IPS DF 4.7 (cell line): Measurements from ENCODE around the gene CFH.
A peak's percentile ranks its signal among the peaks of the same experiment; 100 is the strongest.
"Not testable (repeated sequence)": the region's sequence is repeated elsewhere in the genome, so short reads cannot be mapped to it uniquely, and the experiment has no call there.

Experiments used
- DNase-seq: peaks from one replicate; pipeline ENCODE4 v3.0.0-alpha.2; 2013; ENCODE audit warnings: low spot score; ENCODE audit errors: extremely low read depth

CFH gene

DNA sequence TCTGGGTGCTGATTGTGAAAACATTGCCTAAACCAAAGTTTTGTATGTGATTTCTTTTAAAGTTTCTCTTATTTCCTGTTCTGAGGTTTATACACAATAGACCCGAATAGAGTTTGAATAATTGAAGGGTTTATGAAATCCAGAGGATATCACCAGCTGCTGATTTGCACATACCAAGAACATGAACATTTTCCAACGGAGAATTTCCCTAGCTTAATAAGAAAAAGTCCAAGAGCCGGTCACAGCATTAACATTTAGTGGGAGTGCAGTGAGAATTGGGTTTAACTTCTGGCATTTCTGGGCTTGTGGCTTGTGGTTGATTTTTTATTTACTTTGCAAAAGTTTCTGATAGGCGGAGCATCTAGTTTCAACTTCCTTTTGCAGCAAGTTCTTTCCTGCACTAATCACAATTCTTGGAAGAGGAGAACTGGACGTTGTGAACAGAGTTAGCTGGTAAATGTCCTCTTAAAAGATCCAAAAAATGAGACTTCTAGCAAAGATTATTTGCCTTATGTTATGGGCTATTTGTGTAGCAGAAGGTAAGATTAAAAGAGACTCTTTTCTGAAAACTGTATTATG, at the start of gene CFH:
Gene CFH (plus strand): TSS at position 407 of the 579 bp plus-strand sequence. CDS start 75 bp downstream, at position 482.
- no peak for DNase-seq

DNA sequence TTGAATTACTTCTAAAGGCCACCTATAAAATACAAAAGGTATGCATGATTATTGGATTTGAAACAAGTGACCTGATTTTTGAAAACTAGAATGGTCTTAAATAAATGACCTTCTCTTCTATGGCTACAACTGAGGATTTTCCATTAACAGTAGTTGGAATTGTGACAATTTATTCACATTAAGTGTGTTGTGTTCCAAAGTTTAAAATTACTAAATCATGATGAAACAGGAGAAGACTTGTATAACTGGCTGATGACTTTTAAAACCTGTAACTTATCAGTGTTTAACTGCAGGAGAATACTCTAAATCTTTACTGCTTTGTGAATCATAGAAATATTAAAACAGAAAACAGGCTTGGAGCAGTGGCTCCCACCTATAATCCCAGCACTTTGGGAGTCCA, 48.2 kb upstream of the CFH start:
- no peak for DNase-seq

DNA sequence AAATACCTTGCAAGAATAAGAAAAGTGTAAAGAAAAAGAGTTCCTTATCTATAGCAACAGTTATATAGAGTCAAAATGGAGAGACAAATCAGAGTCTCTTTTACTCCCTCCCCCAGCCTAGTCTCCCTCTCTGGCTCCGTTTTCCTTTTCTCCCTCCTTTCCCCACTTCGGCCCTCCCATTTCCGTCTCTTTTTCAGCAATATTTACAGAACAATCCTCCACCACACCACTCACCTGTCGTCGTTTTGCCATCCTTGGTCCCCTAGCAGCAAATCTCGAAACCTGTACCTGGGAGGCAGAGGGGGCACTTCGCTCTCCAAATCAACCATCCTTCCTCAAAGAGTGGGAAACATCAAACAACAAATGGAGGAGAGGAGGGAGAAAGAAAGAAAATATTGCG, 43.9 kb upstream of the CFH start:
- no peak for DNase-seq

DNA sequence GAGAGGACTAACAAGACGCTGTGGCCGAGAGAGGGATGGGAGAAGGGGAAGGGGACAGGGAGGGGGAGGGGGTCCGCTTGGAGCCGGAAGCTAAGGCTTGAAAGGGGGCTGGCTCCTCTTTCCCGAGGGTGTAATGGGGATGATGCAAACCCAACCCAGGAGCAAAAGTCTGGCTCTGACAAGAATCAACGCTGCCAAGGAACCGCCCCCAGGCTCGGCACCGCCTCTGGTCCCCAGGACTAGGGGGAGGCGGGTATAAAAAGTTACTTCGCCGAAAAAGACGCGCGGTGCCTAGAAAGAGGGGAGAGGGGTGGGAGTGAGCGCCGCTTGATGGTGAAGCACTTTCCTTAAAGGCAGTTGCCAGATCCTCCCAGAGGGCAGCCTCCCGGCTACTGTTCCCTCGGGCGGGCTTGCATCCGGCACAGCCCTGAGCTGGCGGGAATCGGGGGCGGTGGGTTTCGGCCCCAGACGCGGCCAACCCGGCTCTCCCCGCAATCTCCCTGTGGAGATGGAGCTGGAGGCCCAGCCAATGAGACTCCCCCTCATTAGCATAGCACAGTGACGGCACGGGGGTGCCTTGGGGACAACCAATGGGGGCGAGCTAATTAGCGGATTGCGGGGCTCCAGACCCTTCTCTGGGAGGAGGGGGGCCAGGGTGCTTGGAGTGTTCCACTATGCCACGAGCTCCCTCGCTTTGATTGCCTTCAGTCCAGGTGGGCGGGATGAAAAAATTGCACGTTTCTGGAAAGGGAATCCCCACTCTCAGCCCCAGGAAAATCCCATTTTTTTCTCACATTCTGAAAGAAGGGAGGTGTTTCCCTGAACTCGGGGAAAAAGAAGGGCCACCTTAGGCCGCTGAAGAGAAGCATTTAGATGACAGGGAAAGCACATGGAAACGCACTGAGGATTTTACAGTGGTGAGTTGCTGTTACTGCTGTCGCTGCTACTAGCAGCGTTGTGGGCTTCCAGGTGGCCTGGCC, 43.2 kb upstream of the CFH start, which contains the start of gene KCNT2:
Gene KCNT2 (minus strand): TSS at position 51 of the 980 bp plus-strand sequence. CDS start 131 bp downstream, outside the sequence.
- DNase-seq = peak; percentile 93

DNA sequence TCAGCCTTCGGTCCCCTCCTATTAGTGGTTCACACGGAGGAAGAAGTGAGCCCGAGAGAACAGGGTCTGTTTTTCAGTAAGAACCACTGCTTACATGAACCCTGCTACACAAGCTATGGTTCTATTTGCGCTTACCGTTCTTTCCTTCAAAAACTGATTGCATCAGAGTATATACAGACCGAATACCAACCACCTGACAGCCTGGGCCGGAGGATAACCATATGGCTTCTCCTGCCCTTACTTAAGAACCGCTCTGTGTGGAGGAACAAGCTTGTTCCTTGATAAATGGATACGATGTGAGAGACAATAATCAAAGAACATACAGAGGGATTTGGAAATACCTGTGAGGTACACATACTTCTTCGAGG, 42.5 kb upstream of the CFH start:
- no peak for DNase-seq

DNA sequence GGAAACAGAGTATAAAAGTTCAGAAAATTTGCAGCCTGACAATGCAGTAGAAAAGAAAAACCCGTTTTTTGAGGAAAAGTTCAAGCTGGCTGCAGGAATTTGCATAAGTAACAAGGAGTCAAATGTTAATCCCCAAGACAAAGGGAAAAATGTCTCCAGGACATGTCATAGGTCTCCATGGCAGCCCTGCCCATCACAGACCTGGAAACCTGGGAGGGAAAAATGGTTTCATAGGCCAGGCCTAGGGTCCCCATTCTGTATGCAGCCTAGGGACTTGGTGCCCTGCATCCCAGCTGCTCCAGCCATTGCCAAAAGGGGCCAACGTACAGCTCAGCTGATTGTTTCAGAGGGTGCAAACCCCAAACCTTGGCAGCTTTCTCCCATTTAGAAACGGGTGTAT, 40.0 kb upstream of the CFH start:
- DNase-seq = peak; percentile 19

DNA sequence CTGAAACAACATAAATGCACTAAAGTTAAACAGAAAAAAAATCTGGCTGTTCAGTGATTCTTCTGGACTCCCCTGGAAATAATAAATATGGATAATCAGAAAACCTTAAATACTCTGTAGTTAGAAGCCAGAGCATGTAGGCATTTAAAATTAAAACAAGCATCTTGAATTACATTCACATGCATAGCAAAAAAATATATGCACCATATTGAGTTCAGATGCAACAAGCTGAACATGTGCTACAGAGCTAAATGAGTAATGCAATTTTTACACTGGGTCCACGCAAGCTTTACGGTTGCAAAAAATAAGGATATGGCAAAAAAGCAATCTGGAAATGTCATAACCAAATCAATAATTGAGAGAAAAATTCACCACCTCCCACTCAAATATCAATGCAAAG, 32.1 kb upstream of the CFH start:
- no peak for DNase-seq

DNA sequence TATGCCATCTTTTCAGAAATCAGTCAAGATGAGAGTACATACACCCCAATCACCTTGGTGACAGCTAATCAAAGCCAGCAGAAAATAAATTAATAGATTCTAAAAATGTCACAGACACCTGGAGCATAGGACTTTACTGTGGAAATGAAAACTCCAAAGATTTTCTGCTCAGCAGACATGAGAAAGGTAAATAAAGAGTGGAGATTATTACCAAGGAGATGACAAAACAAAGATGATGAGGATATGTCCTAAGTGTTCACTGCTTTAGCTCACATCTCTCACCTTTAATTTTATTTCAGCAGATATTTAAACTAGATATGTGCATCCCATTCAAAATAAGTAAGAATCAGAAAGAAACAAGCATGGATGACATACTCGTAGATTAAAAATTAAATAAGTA, 28.8 kb upstream of the CFH start:
- no peak for DNase-seq

DNA sequence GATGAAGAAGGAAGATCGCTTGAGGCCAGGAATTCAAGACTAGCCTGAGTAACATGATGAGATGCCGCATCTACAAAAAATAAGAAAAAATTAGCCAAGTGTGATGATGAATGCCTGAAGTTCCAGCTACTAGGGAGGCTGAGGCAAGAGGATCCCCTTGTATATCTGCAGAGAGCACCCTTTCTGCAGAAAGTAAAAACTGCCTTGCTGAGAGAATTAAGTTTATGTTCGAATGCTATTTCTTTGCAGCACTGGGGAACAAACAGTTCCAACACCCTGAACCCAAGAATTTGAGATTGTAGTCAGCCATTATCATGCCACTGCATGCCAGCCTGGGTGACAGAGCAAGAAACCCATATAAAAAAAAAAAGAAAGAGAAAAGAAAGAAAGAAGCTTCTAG, 23.0 kb upstream of the CFH start:
- DNase-seq = no peak

DNA sequence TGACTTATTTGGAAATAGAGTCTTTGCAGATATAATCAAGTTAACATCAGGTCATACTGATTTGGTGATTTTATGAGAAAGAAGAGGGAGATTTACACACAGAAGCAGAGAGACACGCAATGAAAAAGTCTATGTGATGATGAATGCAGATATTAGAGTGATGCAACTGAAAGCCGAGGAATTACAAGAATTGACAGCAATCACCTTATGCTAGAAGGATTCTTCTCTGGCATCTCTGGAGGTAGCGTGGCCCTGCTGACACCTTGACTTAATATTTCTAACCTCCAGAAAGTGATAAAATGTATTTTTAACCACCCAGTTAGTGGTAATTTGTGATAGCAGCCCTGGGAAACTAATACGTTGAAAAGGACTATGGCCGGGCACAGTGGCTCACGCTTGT, 14.2 kb upstream of the CFH start:
- no peak for DNase-seq

DNA sequence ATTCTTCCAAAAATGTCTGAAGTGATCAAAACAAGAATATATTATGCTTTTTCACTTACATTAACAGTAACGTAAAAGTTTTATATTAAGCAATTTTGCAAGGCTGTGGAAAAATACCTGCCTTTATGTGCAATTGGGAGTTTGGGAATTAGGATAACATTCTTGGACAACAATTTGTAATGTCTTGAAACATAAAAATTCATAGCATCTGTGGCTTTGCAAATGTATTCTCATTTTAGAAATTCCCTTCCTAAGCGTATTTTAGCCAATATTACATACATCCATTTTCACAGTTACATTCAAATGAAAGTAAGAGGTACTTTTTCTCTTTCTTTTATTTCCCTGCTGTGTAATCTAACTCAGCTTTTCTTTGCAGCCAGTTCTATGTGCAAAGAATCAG, 13.4 kb upstream of the CFH start:
- DNase-seq = no peak

DNA sequence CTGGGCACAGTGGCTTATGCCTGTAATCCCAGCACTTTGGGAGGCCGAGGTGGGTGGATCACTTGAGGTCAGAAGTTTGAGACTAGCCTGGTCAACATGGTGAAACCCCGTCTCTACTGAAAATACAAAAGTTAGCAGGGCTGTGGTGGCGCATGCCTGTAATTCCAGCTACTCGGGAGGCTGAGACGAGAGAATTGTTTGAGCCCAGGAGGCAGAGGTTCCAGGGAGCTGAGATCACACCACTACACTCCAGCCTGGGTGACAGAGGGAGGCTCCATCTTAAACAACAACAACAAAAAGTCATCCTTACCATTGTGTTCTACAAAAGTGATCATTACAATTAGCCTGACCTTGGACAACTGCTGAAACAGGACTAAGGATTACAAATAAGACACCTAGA, 12.6 kb upstream of the CFH start:
- not testable (repeated sequence) for DNase-seq

DNA sequence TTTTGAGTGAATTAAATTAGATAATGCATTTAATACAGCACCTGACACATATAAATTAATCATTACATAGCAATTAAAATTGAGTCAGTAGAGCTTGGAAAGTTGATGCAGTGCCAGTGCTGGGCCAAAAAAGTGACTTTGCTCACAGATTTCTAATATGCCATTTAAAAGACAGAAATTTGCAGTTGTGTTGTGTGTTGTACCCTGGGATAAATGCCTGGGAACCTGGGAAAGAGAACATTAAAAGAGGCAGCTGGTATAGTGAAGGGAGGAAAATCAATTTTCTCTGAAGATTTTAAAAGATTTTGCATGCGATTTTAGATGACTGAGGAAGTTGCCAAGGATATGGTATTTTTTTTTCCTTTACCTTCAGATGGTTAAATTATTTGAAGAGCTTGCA, 10.9 kb upstream of the CFH start:
- no peak for DNase-seq

DNA sequence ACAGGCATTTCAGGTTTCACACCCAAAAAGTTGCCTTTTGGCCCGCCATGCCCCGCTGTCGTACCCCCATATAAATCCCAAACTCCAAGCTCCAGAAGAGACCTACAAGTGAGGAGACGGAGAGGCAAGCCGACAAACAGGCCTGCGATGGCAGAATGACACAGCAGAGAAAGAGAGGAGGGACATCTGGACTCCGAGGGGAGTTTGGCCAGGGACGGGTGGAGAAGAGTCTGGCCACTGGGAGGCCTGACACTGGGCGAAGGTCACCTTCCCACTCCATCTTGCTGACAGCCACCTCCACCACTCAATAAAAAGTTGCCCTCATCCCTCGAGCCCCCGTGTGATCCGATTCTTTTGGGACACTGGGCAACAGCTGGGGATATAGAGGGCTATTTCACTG, 1.9 kb upstream of the CFH start:
- DNase-seq = no peak

DNA sequence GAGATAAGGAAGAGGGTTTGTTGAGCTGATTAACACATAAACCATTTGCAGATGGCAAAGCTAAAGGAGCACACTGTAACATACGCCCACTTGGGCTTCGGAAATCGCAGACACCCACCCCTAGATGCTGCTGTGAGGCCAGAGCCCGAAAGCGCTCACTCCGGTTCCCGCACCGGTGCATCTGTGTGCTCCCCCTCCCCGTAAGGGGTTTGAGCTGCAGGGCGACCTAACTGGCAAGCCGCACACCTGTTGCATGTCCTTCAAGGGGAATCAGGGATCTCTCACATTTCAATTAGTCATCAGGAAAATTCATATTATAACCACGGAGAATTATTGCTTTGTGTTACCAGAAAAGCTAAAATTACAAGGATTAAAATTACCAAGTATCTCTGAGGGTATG, 1.4 kb upstream of the CFH start:
- no peak for DNase-seq

DNA sequence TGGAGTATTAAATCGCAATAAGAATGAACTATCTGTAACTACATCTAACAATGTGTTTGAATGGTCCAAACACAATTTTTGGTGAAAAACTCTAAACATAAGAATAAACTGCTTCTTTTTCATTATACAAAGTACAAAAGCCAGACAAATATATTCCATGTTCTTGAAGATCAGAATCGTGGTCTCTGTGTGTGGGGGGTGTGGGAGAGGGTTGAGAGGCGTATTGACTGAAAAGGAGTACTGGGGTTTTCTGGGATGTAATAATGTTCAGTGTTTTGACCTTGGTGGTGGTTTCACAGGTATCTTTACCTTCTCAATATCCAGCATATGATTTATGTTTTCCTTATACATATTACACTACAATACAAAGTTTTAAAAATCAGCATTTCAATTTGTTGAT, 764 bp upstream of the CFH start:
- no peak for DNase-seq

DNA sequence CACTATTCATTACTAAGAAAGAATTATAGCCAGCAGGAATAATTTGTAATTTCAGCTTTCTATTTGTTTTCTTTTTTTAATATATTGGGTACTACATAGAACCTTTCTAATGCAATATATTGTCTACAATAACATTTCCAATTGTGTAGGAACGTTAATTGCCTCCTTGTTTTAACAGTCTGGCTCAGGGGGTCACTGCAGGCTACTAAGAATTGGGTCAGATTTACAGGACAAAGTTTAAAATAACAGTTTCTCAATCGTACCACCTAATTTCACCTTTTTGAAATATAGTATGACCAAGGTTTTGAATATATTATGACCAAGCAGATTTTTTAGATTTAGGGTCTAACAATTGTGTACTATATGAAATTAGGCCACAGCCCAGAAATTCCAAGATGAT, 2.4 kb downstream of the CFH start:
- no peak for DNase-seq

DNA sequence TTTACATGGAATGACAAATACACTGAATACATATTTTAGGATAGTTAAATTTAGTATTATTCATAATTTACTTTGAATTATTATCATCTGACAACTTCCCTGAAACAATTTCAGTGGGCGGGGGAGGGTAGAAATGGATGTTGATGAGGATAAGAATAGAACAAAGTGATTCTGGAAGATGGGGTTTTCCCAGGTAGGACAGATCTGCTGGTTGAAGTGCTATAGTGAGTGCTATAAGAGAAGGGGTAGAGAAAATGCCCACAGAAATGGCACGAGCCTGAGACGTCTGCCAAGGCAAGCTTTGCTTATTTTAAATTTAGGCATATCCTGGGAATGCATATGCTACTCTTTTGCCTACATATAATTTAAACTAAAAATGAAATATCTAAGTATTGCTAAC, 3.2 kb downstream of the CFH start:
- no peak for DNase-seq

DNA sequence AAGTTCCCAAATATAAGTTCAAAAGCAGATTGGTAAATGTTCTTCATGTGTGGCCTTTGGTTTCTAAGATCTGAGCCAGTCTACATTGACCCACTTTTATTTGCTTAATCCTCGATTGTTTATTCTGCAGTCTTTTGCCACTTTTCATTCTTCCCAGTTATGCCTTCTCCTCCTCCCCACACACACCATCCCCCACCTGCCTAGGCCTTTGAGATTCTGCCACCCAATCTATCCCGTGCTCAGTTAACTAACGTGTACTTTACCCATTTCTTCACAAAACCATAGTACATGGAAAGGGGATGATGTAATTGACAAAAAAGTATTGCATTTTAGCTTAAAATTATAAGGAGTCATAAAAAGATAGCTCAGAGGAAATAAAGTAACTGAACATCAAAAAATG, 3.7 kb downstream of the CFH start:
- no peak for DNase-seq

DNA sequence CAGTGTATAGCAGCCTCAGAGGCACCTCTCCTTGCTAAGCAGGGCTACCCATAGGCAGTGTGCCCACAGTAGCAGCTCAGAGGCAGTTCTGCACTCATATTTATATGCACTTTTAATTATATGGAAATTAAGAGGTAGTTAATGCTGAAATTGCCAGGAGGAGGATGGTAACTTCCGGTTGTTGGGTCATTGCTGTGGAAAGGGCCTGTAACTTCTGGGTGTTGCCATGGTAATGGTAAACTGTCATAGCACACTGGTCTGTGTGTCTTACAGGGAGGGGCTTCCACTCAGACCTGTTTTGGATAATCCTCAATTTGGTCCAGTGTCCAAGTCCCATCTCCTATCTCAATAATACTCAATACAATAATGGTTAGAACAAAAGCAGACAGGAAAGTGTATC, 7.6 kb downstream of the CFH start:
- no peak for DNase-seq

DNA sequence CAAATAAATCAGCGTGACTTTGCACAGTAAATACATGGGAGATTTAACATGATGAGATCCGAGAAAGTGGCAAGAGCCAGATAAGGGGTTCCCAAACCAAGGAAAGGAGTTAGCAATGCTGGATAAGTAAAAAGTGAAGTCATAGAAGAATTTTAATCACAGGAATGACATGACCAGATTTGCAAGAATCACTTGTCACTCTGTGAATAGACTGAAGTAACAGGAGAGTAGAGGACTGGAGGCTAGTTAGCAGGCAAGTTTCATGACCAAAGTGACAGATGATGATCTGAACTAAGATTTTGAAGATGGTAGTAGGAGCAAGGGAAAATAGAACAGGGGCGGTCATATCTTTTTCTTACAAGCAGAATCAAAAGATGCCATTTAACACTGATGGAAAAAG, 8.4 kb downstream of the CFH start:
- DNase-seq = no peak

DNA sequence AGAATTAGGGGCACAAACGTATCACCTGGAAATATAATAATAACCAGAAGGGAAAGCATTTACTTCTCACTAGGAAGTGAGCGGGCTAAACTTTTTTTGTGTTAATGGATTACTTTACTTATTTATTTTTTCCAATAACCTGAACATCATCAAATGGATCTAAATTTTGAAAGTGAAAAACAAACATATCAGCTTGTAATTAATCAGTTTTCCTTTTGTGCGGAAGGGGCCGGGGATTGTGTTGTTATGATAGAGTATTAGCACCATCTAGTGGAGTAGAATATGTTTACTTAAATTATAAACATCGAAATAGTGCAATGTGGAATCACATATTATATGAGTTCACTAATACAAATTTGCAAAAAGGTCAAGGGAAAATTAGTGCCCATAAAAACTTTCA, 9.0 kb downstream of the CFH start:
- DNase-seq = no peak

DNA sequence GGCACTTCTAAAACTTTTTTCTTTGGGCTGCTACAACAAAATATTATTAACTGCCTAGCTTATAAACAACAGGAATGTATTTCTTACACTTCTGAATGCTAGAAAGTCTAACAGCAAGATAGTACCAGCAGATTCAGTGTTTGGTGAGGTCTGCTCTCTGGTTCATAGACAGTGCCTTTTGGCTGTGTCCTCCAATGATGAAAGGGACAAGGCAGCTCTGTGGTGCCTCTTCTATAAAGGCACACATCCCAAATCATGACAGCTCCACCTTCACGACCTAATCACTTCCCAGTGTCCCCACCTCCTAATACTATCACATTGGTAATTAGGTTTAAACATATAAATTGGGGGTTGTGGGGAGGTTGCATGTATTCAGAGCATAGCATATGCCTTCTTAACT, 9.5 kb downstream of the CFH start:
- DNase-seq = no peak
